ENCODE data around the gene GGT1. TPM values are rescaled to one million over a fixed set of nuclear protein-coding genes. Genes with fewer than 3 reads are reported as not detected.
"Not testable (repeated sequence)": the region's sequence is repeated elsewhere in the genome, so short reads cannot be mapped to it uniquely, and the experiment has no call there.

The GGT1 gene
- polyA plus RNA-seq, 1 of the 3 experiments (the other 2 are of a cell fraction) = 1.6 TPM

- DNase-seq; H4K20me1 ChIP-seq (ENCODE audit: insufficient read depth); H3K27me3 ChIP-seq (ENCODE audit: insufficient read depth); POLR2A ChIA-PET; H3K4me3 ChIP-seq (ENCODE audit: low read depth in 2 of 2, low read length in 1 of 2); H2AFZ ChIP-seq (ENCODE audit: low read depth); H3K9me3 ChIP-seq; H3K9ac ChIP-seq; H3K79me2 ChIP-seq (ENCODE audit: insufficient read depth); H3K9me2 ChIP-seq; CTCF ChIA-PET; H3K4me2 ChIP-seq; H3F3A ChIP-seq (replicated peaks; ENCODE audit: insufficient read depth); H3K27ac ChIP-seq (ENCODE audit: low read depth in 2 of 2, low read length in 1 of 2); H3K36me3 ChIP-seq (replicated peaks in 1 of 2; ENCODE audit: control insufficient read depth in 1 of 2, insufficient read depth in 2 of 2, low read length in 1 of 2): not testable (repeated sequence)
- TF ChIP-seq RAD21 (IDR thresholded peaks at IDR 0.05; ENCODE audit: low read length) (peak; percentile 44), CTCF (IDR thresholded peaks at IDR 0.05) (peak; percentile 43)
- 49% methylated on average over 6 of the region's 11 CpGs for WGBS (ENCODE audit: low lambda C conversion rate)
- peaks cover 0 to 15% of the 10 kb centered on the region in 2 experiments; a peak in 1 of 4 replicates for H3K4me1 ChIP-seq (ENCODE audit: control insufficient read depth in 1 of 2, insufficient read depth in 2 of 2, low read depth in 1 of 2, low read length in 1 of 2)
Measured at GRCh38 chr22:24629069-24629468, 26.1 kb downstream of the GGT1 start.

- 65% methylated on average over 6 of the region's 7 CpGs for WGBS (ENCODE audit: low lambda C conversion rate)
- H3K9me2 ChIP-seq; H3K9ac ChIP-seq; H3K36me3 ChIP-seq (replicated peaks in 1 of 2; ENCODE audit: control insufficient read depth in 1 of 2, insufficient read depth in 2 of 2, low read length in 1 of 2); H3K27me3 ChIP-seq (ENCODE audit: insufficient read depth); H3K9me3 ChIP-seq; H4K20me1 ChIP-seq (ENCODE audit: insufficient read depth); H3F3A ChIP-seq (replicated peaks; ENCODE audit: insufficient read depth); H3K4me2 ChIP-seq; H3K27ac ChIP-seq (ENCODE audit: low read depth in 2 of 2, low read length in 1 of 2); POLR2A ChIA-PET; H3K79me2 ChIP-seq (ENCODE audit: insufficient read depth); H2AFZ ChIP-seq (ENCODE audit: low read depth); CTCF ChIA-PET; DNase-seq; H3K4me3 ChIP-seq (ENCODE audit: low read depth in 2 of 2, low read length in 1 of 2): not testable (repeated sequence)
- H3K4me1 ChIP-seq (ENCODE audit: control insufficient read depth in 1 of 2, insufficient read depth in 2 of 2, low read depth in 1 of 2, low read length in 1 of 2) = peaks cover 0 to 18% of the 10 kb centered on the region in 2 experiments; a peak in 1 of 4 replicates
Measured at GRCh38 chr22:24630812-24631427, 27.9 kb downstream of the GGT1 start.

GRCh38 chr22:24631430-24632122 lies 28.6 kb downstream of the GGT1 start:
- H3F3A ChIP-seq (replicated peaks; ENCODE audit: insufficient read depth); H3K27me3 ChIP-seq (ENCODE audit: insufficient read depth); H3K9ac ChIP-seq; DNase-seq; H3K4me2 ChIP-seq; H3K9me2 ChIP-seq; H2AFZ ChIP-seq (ENCODE audit: low read depth); H3K4me3 ChIP-seq (ENCODE audit: low read depth in 2 of 2, low read length in 1 of 2); H3K36me3 ChIP-seq (replicated peaks in 1 of 2; ENCODE audit: control insufficient read depth in 1 of 2, insufficient read depth in 2 of 2, low read length in 1 of 2); CTCF ChIA-PET; H3K27ac ChIP-seq (ENCODE audit: low read depth in 2 of 2, low read length in 1 of 2); H4K20me1 ChIP-seq (ENCODE audit: insufficient read depth); POLR2A ChIA-PET; H3K79me2 ChIP-seq (ENCODE audit: insufficient read depth); H3K9me3 ChIP-seq: not testable (repeated sequence)
- H3K4me1 ChIP-seq (ENCODE audit: control insufficient read depth in 1 of 2, insufficient read depth in 2 of 2, low read depth in 1 of 2, low read length in 1 of 2) = peaks cover 0 to 18% of the 10 kb centered on the region in 2 experiments; a peak in 1 of 4 replicates
- WGBS (ENCODE audit: low lambda C conversion rate) = 71% methylated on average over 7 of the region's 16 CpGs

DNA sequence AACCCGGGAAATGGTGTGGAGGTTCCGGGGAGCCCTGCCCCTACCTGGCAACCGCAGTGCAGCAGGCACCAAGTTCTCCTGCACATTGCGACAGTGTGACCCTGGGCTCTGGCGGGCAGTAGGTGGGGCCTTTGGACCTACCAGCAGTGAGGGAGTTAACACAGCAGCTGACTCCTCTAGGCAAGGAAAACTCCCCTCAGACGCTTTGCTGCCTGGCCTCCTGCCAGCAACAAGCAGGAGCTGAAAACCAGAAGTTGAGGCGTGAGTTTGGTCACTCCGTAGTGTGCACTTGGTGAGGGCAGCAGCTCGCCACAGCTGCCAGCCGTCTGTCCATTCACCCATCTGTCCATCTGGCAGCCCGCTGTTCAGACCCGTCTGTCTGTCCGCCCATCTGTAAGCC lies 29.6 kb downstream of the GGT1 start:
- H3K9me2 ChIP-seq; H3K4me2 ChIP-seq; POLR2A ChIA-PET; H3K9me3 ChIP-seq; H3K79me2 ChIP-seq (ENCODE audit: insufficient read depth); H3K9ac ChIP-seq; H4K20me1 ChIP-seq (ENCODE audit: insufficient read depth); CTCF ChIA-PET; H3K27me3 ChIP-seq (ENCODE audit: insufficient read depth); H3K27ac ChIP-seq (ENCODE audit: low read depth in 2 of 2, low read length in 1 of 2); H3K36me3 ChIP-seq (replicated peaks in 1 of 2; ENCODE audit: control insufficient read depth in 1 of 2, insufficient read depth in 2 of 2, low read length in 1 of 2); H2AFZ ChIP-seq (ENCODE audit: low read depth); H3F3A ChIP-seq (replicated peaks; ENCODE audit: insufficient read depth); DNase-seq; H3K4me3 ChIP-seq (ENCODE audit: low read depth in 2 of 2, low read length in 1 of 2): not testable (repeated sequence)
- 42% methylated on average over 5 of the region's 13 CpGs for WGBS (ENCODE audit: low lambda C conversion rate)
- H3K4me1 ChIP-seq (ENCODE audit: control insufficient read depth in 1 of 2, insufficient read depth in 2 of 2, low read depth in 1 of 2, low read length in 1 of 2) = peaks cover 0 to 18% of the 10 kb centered on the region in 2 experiments; a peak in 1 of 4 replicates

- CTCF ChIA-PET; H3K27me3 ChIP-seq (ENCODE audit: insufficient read depth); H3F3A ChIP-seq (replicated peaks; ENCODE audit: insufficient read depth); H3K4me2 ChIP-seq; H4K20me1 ChIP-seq (ENCODE audit: insufficient read depth); H3K9ac ChIP-seq; H3K36me3 ChIP-seq (replicated peaks in 1 of 2; ENCODE audit: control insufficient read depth in 1 of 2, insufficient read depth in 2 of 2, low read length in 1 of 2); H3K79me2 ChIP-seq (ENCODE audit: insufficient read depth); H3K4me3 ChIP-seq (ENCODE audit: low read depth in 2 of 2, low read length in 1 of 2); DNase-seq; H2AFZ ChIP-seq (ENCODE audit: low read depth); H3K9me2 ChIP-seq; POLR2A ChIA-PET; H3K9me3 ChIP-seq: not testable (repeated sequence)
- Histone ChIP-seq H3K27ac (ENCODE audit: low read depth in 2 of 2, low read length in 1 of 2) (peak overlapping the region in 1 of 2 experiments; percentile 65; a peak in 2 of 4 replicates), H3K4me1 (ENCODE audit: control insufficient read depth in 1 of 2, insufficient read depth in 2 of 2, low read depth in 1 of 2, low read length in 1 of 2) (peaks cover 0 to 18% of the 10 kb centered on the region in 2 experiments; a peak in 1 of 4 replicates)
- WGBS (ENCODE audit: low lambda C conversion rate) = 84% methylated on average over 15 of the region's 16 CpGs
Measured at GRCh38 chr22:24633231-24634023, 30.4 kb downstream of the GGT1 start.

Measured in SK-N-SH (cell line).